GM12874 (cell line): ENCODE results near the gene FRK.

Source experiments
- CTCF ChIP-seq: IDR thresholded peaks from 2 replicates; pipeline ENCODE4 v1.5.1; 2011; ENCODE audit warnings: low read depth, mild to moderate bottlenecking, control low read depth, low read length, moderate library complexity; ENCODE audit not compliant: insufficient read depth

FRK gene

GRCh38 chr6:116002756-116003155 lies 57.9 kb downstream of the FRK start:
- TF ChIP-seq CTCF: no peak

GRCh38 chr6:115999235-115999634 lies 61.5 kb downstream of the FRK start:
- TF ChIP-seq CTCF: no peak

- TF ChIP-seq CTCF: no peak
Measured at GRCh38 chr6:115997990-115998585, 62.6 kb downstream of the FRK start.

- TF ChIP-seq CTCF: no peak
Measured at GRCh38 chr6:115986026-115986425, 74.7 kb downstream of the FRK start.

- no peak for TF ChIP-seq CTCF
Measured at GRCh38 chr6:115984809-115985208, 75.9 kb downstream of the FRK start.

- TF ChIP-seq CTCF: no peak
Measured at GRCh38 chr6:115983998-115984397, 76.7 kb downstream of the FRK start.

GRCh38 chr6:115982453-115982852 lies 78.2 kb downstream of the FRK start:
- TF ChIP-seq CTCF: no peak
